HG03565 (cell line): Measurements from ENCODE around the gene SRCIN1.

Experiments
- ATAC-seq: cut with Tn5 transposase; IDR thresholded peaks from one replicate; pipeline ENCODE4 v1.9.1; 2021; ENCODE audit warnings: mild to moderate bottlenecking, moderate library complexity; ENCODE audit not compliant: unreplicated experiment

Gene SRCIN1

GRCh38 chr17:38565853-38566665 is 39.7 kb downstream of the SRCIN1 start:
- no peak for ATAC-seq

- no peak for ATAC-seq
Observed at GRCh38 chr17:38564869-38565268, 40.9 kb downstream of the SRCIN1 start.

GRCh38 chr17:38564254-38564837 is 41.4 kb downstream of the SRCIN1 start:
- ATAC-seq = no peak

GRCh38 chr17:38563362-38564253 is 42.1 kb downstream of the SRCIN1 start:
- no peak for ATAC-seq

GRCh38 chr17:38562903-38563302 is 42.8 kb downstream of the SRCIN1 start:
- no peak for ATAC-seq

GRCh38 chr17:38562215-38562569 is 43.6 kb downstream of the SRCIN1 start:
- no peak for ATAC-seq

GRCh38 chr17:38561416-38562214 is 44.1 kb downstream of the SRCIN1 start:
- no peak for ATAC-seq

- no peak for ATAC-seq
Observed at GRCh38 chr17:38560503-38561318, 45.0 kb downstream of the SRCIN1 start.

- ATAC-seq = no peak
Observed at GRCh38 chr17:38559880-38560230, 45.9 kb downstream of the SRCIN1 start.

- peak; percentile 65 for ATAC-seq
Observed at GRCh38 chr17:38559051-38559879, 46.5 kb downstream of the SRCIN1 start.

- no peak for ATAC-seq
Observed at GRCh38 chr17:38558728-38559050, 47.1 kb downstream of the SRCIN1 start.

- ATAC-seq = peak; percentile 75
Observed at GRCh38 chr17:38557836-38558727, 47.7 kb downstream of the SRCIN1 start.

- ATAC-seq = no peak
Observed at GRCh38 chr17:38557396-38557795, 48.4 kb downstream of the SRCIN1 start.

GRCh38 chr17:38556239-38556638 is 49.5 kb downstream of the SRCIN1 start:
- ATAC-seq = no peak

- no peak for ATAC-seq
Observed at GRCh38 chr17:38554430-38555350, 51.1 kb downstream of the SRCIN1 start.

- ATAC-seq = no peak
Observed at GRCh38 chr17:38552343-38552742, 53.4 kb downstream of the SRCIN1 start.

- no peak for ATAC-seq
Observed at GRCh38 chr17:38551121-38551520, 54.6 kb downstream of the SRCIN1 start.
